Measurements from ENCODE around the gene ANKH. TPM values are rescaled to one million over a fixed set of nuclear protein-coding genes. Genes with fewer than 3 reads are reported as not detected.

ANKH gene
- total RNA-seq, 1 experiment from 2014 or later, result 65.2 TPM

DNA sequence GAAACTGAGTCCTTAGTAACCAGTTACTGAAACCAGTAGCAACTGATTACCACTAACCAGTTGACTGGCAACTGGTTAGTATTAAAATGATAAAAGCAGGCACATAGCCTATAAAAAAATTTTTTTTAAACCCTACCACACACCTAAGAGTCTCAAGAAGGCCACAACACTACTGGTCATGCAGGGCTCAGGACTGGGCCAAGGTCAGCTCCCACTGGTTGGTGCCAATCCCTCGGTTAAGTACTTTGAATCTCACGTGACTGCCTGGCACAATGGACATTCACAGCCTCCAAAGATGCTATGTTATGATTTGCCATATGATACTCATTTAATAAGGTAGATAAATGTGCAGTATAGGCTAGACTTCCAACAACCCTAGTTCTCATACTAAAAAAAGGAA is 8.5 kb downstream of the ANKH start:
- H3K27me3 ChIP-seq (ENCODE audit: insufficient read depth, low read length), result no peaks in the 10 kb centered on the region
- H2AFZ ChIP-seq (ENCODE audit: low read depth, low read length, poor library complexity, severe bottlenecking), result no peak overlapping the region
- no TSS peak for BruUV-seq (replicated peaks)
- RAD21 ChIA-PET (ENCODE audit: low non-redundant PET in 1 of 2, low total read pairs in 2 of 2, uncharacterized antibody in 2 of 2, unreplicated experiment in 2 of 2), result no interaction called here
- H3K79me2 ChIP-seq (ENCODE audit: insufficient read depth, low read length), result peaks cover 11% of the 10 kb centered on the region
- POLR2A ChIA-PET, result no interaction called here
- peaks cover 5 to 7% of the 10 kb centered on the region in 2 experiments; a peak in 3 of 4 replicates for H3K4me1 ChIP-seq (ENCODE audit: control insufficient read depth in 1 of 2, insufficient read depth in 2 of 2, low read length in 2 of 2)
- H3K4me2 ChIP-seq (ENCODE audit: low read length), result no peak overlapping the region
- no peak overlapping the region for H3K9ac ChIP-seq (ENCODE audit: low read length)
- no peak for ATAC-seq
- CTCF ChIA-PET, result no interaction called here
- H3K27ac ChIP-seq (ENCODE audit: low read depth, low read length), result no peak overlapping the region
- no peaks in the 10 kb centered on the region for H3K9me3 ChIP-seq (ENCODE audit: control insufficient read depth in 1 of 2, insufficient read depth in 1 of 2, low read depth in 1 of 2, low read length in 2 of 2)
- no peaks in the 10 kb centered on the region for H3K36me3 ChIP-seq (ENCODE audit: control insufficient read depth in 1 of 2, insufficient read depth in 2 of 2, low read length in 2 of 2)
- DNase-seq (ENCODE audit: low read depth, low spot score), result no peak
- no peaks in the 10 kb centered on the region for H4K20me1 ChIP-seq (ENCODE audit: insufficient read depth)
- no peaks in the 10 kb centered on the region for H3K9me2 ChIP-seq (ENCODE audit: insufficient read depth)
- TF ChIP-seq POLR2AphosphoS5 (IDR thresholded peaks at IDR 0.05; ENCODE audit: low read depth, low read length), result no peak
- TF ChIP-seq SIN3A (IDR thresholded peaks at IDR 0.05; ENCODE audit: low read depth), result no peak
- TF ChIP-seq ZFX (IDR thresholded peaks at IDR 0.05), result no peak
- TF ChIP-seq EGR1 (IDR thresholded peaks at IDR 0.05; ENCODE audit: low read depth), result no peak
- TF ChIP-seq, protein P1, sequence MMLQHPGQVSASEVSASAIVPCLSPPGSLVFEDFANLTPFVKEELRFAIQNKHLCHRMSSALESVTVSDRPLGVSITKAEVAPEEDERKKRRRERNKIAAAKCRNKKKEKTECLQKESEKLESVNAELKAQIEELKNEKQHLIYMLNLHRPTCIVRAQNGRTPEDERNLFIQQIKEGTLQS (IDR thresholded peaks at IDR 0.05), result no peak
- no peak for TF ChIP-seq JUND (IDR thresholded peaks at IDR 0.05)
- TF ChIP-seq EZH2phosphoT487 (IDR thresholded peaks at IDR 0.05; ENCODE audit: borderline replicate concordance), result no peak
- no peak for TF ChIP-seq CBX3 (IDR thresholded peaks at IDR 0.05; ENCODE audit: low read depth)
- TF ChIP-seq, protein P2, sequence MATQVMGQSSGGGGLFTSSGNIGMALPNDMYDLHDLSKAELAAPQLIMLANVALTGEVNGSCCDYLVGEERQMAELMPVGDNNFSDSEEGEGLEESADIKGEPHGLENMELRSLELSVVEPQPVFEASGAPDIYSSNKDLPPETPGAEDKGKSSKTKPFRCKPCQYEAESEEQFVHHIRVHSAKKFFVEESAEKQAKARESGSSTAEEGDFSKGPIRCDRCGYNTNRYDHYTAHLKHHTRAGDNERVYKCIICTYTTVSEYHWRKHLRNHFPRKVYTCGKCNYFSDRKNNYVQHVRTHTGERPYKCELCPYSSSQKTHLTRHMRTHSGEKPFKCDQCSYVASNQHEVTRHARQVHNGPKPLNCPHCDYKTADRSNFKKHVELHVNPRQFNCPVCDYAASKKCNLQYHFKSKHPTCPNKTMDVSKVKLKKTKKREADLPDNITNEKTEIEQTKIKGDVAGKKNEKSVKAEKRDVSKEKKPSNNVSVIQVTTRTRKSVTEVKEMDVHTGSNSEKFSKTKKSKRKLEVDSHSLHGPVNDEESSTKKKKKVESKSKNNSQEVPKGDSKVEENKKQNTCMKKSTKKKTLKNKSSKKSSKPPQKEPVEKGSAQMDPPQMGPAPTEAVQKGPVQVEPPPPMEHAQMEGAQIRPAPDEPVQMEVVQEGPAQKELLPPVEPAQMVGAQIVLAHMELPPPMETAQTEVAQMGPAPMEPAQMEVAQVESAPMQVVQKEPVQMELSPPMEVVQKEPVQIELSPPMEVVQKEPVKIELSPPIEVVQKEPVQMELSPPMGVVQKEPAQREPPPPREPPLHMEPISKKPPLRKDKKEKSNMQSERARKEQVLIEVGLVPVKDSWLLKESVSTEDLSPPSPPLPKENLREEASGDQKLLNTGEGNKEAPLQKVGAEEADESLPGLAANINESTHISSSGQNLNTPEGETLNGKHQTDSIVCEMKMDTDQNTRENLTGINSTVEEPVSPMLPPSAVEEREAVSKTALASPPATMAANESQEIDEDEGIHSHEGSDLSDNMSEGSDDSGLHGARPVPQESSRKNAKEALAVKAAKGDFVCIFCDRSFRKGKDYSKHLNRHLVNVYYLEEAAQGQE (IDR thresholded peaks at IDR 0.05; ENCODE audit: low read depth), result no peak
- no peak for TF ChIP-seq MAX (IDR thresholded peaks at IDR 0.05)
- TF ChIP-seq YY1 (IDR thresholded peaks at IDR 0.05; ENCODE audit: extremely low read depth, insufficient replicate concordance, low read depth, low read length), result no peak
- intact Hi-C loops (cut with micrococcal nuclease), result no loop called here
- no peak overlapping the region for H3K4me3 ChIP-seq (replicated peaks in 1 of 2; ENCODE audit: low read depth in 1 of 2, low read length in 2 of 2)
